HepG2 (cell line): ENCODE data around the gene NONO. TPM values are rescaled to one million over a fixed set of nuclear protein-coding genes. Genes with fewer than 3 reads are reported as not detected.

Experiments used
- KMT2B ChIP-seq: IDR thresholded peaks from 2 replicates; pipeline ENCODE4 v1.6.1; 2016; ENCODE audit warnings: missing genetic modification reagents, missing compliant biosample characterization
- MIER3 ChIP-seq: IDR thresholded peaks from 2 replicates; pipeline ENCODE4 v1.6.1; 2016; ENCODE audit warnings: missing compliant biosample characterization, borderline replicate concordance
- MXI1 ChIP-seq: IDR thresholded peaks from 3 replicates; pipeline ENCODE4 v1.6.1; 2012; ENCODE audit warnings: low read depth, low read length, inconsistent platforms, borderline replicate concordance
- RXRB ChIP-seq: IDR thresholded peaks from 2 replicates; pipeline ENCODE4 v1.6.1; 2016; ENCODE audit warnings: borderline replicate concordance, missing genetic modification reagents, missing compliant biosample characterization
- SMARCC2 ChIP-seq: fragments of 450-650 bp; IDR thresholded peaks from 2 replicates; pipeline ENCODE4 v1.6.1; 2017; ENCODE audit warnings: antibody characterized with exemption, mild to moderate bottlenecking
- SRY ChIP-seq: sonication (generic); formaldehyde crosslinking; IDR thresholded peaks from 2 replicates; pipeline ENCODE4 v1.8.0; 2022; ENCODE audit warnings: mild to moderate bottlenecking, missing genetic modification reagents
- ZBTB2 ChIP-seq: sonication (generic); formaldehyde crosslinking; IDR thresholded peaks from 2 replicates; pipeline ENCODE4 v1.8.0; 2022; ENCODE audit warnings: low read depth, missing genetic modification reagents
- ZBTB7B ChIP-seq: sonication (generic); formaldehyde crosslinking; IDR thresholded peaks from 2 replicates; pipeline ENCODE4 v1.4.0; 2020; ENCODE audit warnings: missing genetic modification reagents
- ZFP36L1 ChIP-seq: sonication (generic); formaldehyde crosslinking; IDR thresholded peaks from 2 replicates; pipeline ENCODE4 v1.8.0; 2022; ENCODE audit warnings: mild to moderate bottlenecking, missing genetic modification reagents, moderate library complexity
- ZMAT3 ChIP-seq: sonication (generic); formaldehyde crosslinking; conservative IDR thresholded peaks from 2 replicates; pipeline ENCODE4 v1.7.0; 2021; ENCODE audit warnings: missing genetic modification reagents
- ZNF253 ChIP-seq: sonication (generic); formaldehyde crosslinking; IDR thresholded peaks from 2 replicates; pipeline ENCODE4 v1.8.0; 2022; ENCODE audit warnings: mild to moderate bottlenecking, missing genetic modification reagents, borderline replicate concordance
- ZNF30 ChIP-seq: sonication (generic); formaldehyde crosslinking; IDR thresholded peaks from 2 replicates; pipeline ENCODE4 v1.5.0; 2020; ENCODE audit warnings: mild to moderate bottlenecking, missing genetic modification reagents
- ZNF407 ChIP-seq: sonication (generic); formaldehyde crosslinking; IDR thresholded peaks from one replicate; pipeline ENCODE4 v1.5.1; 2020; ENCODE audit warnings: mild to moderate bottlenecking, missing genetic modification reagents; ENCODE audit errors: not compliant biosample characterization
- polyA plus RNA-seq, 8 experiments: library from polyadenylated mRNA; depleted of rRNA in 3 of 8; stranded (reverse) in 7 of 8; unstranded in 1 of 8; fragments of >200 nt; fragmentation: Illumina TruSeq in 4 of 8; extraction: Trizol in 4 of 8; gene quantifications; 2 replicates each; pipeline versions ENCODE4 v1.2.1 to v1.2.3, GENCODE V29; 2011 to 2016; ENCODE audit warnings: low read depth in 4 of 8, missing spikeins in 1 of 8, mixed read lengths in 1 of 8; ENCODE audit not compliant: insufficient read depth in 1 of 8
- total RNA-seq, 5 experiments: library from RNA; depleted of rRNA; stranded (reverse); fragments of >200 nt; fragmentation: Illumina TruSeq; extraction: Trizol; gene quantifications; 2 replicates each; pipeline ENCODE4 v1.2.3, GENCODE V29; 2016; ENCODE audit warnings: low read depth in 1 of 5
- TF ChIP-seq, protein P1 (sequence below): sonication (generic); formaldehyde crosslinking; IDR thresholded peaks from 2 replicates; pipeline ENCODE4 v1.4.0; 2020; ENCODE audit warnings: missing genetic modification reagents

Gene NONO
- total and polyA plus RNA-seq, 2 of the 13 experiments (the other 11 are each of a cell fraction or from before 2014, with no cell fraction given) = 408 to 605 TPM

GRCh38 chrX:71283403-71284143 lies at the start of gene NONO (continued):
- TF ChIP-seq SRY = 0 out of 2 replicates have a peak, but pooled peaks have one; percentile 33
- no peak; the same call in 2 of the 3 replicates for TF ChIP-seq MXI1
- no peak for TF ChIP-seq SMARCC2
- TF ChIP-seq KMT2B = 0 out of 2 replicates have a peak, but pooled peaks have one; percentile 37
- no peak for TF ChIP-seq ZBTB7B (CRISPR knock-in tag)
- TF ChIP-seq ZNF407 (CRISPR knock-in tag) = no peak
- TF ChIP-seq ZMAT3 (CRISPR knock-in tag) = no peak
- TF ChIP-seq RXRB (CRISPR knock-in tag) = no peak
- TF ChIP-seq ZBTB2 (CRISPR knock-in tag) = no peak
- TF ChIP-seq ZNF30 = no peak
- no peak for TF ChIP-seq ZNF253 (CRISPR knock-in tag)
- TF ChIP-seq, protein P1, sequence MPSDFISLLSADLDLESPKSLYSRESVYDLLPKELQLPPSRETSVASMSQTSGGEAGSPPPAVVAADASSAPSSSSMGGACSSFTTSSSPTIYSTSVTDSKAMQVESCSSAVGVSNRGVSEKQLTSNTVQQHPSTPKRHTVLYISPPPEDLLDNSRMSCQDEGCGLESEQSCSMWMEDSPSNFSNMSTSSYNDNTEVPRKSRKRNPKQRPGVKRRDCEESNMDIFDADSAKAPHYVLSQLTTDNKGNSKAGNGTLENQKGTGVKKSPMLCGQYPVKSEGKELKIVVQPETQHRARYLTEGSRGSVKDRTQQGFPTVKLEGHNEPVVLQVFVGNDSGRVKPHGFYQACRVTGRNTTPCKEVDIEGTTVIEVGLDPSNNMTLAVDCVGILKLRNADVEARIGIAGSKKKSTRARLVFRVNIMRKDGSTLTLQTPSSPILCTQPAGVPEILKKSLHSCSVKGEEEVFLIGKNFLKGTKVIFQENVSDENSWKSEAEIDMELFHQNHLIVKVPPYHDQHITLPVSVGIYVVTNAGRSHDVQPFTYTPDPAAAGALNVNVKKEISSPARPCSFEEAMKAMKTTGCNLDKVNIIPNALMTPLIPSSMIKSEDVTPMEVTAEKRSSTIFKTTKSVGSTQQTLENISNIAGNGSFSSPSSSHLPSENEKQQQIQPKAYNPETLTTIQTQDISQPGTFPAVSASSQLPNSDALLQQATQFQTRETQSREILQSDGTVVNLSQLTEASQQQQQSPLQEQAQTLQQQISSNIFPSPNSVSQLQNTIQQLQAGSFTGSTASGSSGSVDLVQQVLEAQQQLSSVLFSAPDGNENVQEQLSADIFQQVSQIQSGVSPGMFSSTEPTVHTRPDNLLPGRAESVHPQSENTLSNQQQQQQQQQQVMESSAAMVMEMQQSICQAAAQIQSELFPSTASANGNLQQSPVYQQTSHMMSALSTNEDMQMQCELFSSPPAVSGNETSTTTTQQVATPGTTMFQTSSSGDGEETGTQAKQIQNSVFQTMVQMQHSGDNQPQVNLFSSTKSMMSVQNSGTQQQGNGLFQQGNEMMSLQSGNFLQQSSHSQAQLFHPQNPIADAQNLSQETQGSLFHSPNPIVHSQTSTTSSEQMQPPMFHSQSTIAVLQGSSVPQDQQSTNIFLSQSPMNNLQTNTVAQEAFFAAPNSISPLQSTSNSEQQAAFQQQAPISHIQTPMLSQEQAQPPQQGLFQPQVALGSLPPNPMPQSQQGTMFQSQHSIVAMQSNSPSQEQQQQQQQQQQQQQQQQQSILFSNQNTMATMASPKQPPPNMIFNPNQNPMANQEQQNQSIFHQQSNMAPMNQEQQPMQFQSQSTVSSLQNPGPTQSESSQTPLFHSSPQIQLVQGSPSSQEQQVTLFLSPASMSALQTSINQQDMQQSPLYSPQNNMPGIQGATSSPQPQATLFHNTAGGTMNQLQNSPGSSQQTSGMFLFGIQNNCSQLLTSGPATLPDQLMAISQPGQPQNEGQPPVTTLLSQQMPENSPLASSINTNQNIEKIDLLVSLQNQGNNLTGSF (CRISPR knock-in tag) = no peak
- TF ChIP-seq MIER3 (CRISPR knock-in tag) = no peak
- TF ChIP-seq ZFP36L1 (CRISPR knock-in tag) = 0 out of 2 replicates have a peak, but pooled peaks have one; percentile 59
